KOPT-K1 (cell line): ENCODE measurements around the gene TXK.

Experiments used
- H3K27ac ChIP-seq: fragments of 200-600 bp; sonication (generic); 2 replicates; pipeline ENCODE4 v1.5.1; 2016; ENCODE audit warnings: antibody characterized with exemption, mild to moderate bottlenecking, low read depth, low read length; ENCODE audit not compliant: poor library complexity, severe bottlenecking
- H3K36me3 ChIP-seq: fragments of 200-600 bp; sonication (generic); 2 replicates; pipeline ENCODE4 v1.5.1; 2017; ENCODE audit warnings: antibody characterized with exemption, mild to moderate bottlenecking, low read length, moderate library complexity; ENCODE audit not compliant: insufficient read depth
- H3K9me3 ChIP-seq: fragments of 200-600 bp; sonication (generic); 2 replicates; pipeline ENCODE4 v1.5.1; 2017; ENCODE audit warnings: antibody characterized with exemption, low read length, mild to moderate bottlenecking; ENCODE audit not compliant: insufficient read depth, poor library complexity, severe bottlenecking

TXK gene

GRCh38 chr4:48033825-48034413 is 100.1 kb downstream of the TXK start:
- Histone ChIP-seq H3K36me3 (no peaks in the 10 kb centered on the region), H3K9me3 (no peaks in the 10 kb centered on the region), H3K27ac (no peak overlapping the region)

DNA sequence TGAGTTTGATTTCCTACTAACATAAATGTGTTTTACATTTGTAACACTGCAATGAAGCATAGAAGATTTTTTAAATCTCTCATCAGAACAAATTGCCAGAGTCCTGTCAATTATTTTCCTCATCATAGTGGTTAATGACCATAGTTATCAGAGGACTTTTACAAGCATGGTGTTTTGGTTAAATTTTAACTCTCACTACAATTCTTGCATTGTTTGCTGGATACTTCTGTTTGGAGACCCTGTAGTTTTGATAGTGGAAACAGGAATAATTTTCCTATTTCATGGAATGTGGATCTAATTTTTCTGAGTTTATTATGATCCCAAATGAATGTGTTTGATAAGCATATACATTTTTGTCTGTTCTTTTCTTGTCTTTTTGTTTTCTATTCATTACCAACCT is 100.6 kb downstream of the TXK start:
- Histone ChIP-seq H3K27ac (no peak overlapping the region), H3K9me3 (no peaks in the 10 kb centered on the region), H3K36me3 (no peaks in the 10 kb centered on the region)

DNA sequence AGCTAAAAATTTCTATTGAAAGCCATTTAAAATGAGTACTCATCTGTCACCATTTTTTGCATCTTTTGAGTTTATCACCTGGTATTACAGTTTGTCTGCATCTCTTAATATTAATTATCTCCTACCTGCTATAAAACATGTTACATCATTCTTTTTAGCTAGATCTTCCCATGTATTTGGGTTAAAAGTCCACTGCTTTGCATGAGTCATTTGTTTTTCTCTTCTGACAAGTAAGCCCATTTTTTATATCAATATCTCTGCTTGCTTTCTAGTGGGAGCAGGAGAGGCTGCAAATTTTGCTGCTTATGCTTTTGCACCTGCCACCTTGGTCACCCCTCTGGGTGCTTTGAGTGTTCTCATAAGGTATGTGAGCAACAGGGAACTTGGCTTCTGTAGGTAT is 101.3 kb downstream of the TXK start:
- H3K36me3 ChIP-seq: no peaks in the 10 kb centered on the region
- no peak overlapping the region for H3K27ac ChIP-seq
- no peaks in the 10 kb centered on the region for H3K9me3 ChIP-seq

GRCh38 chr4:48031802-48032525 is 102.1 kb downstream of the TXK start:
- H3K27ac ChIP-seq: no peak overlapping the region
- H3K36me3 ChIP-seq: no peaks in the 10 kb centered on the region
- no peaks in the 10 kb centered on the region for H3K9me3 ChIP-seq

DNA sequence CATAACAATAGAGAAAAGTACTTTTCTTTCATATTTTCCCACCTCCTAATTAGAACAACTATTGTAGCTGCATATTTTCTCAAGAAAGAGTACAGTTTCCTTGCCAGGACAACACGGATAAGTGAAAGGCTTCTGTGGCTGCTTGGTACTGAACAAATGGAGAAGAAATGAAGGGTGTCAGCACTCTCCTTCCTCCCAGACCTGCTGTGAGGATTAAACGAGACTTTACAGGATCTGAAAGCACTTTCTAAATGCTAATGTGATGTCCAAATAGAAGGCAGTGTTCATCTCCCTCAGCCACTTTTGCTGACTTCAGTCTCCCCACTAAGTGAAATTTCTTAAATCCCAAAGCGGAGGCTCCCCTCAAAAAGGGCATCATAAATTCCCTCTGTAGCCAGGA is 103.6 kb downstream of the TXK start:
- H3K36me3 ChIP-seq: no peaks in the 10 kb centered on the region
- no peaks in the 10 kb centered on the region for H3K9me3 ChIP-seq
- no peak overlapping the region for H3K27ac ChIP-seq

DNA sequence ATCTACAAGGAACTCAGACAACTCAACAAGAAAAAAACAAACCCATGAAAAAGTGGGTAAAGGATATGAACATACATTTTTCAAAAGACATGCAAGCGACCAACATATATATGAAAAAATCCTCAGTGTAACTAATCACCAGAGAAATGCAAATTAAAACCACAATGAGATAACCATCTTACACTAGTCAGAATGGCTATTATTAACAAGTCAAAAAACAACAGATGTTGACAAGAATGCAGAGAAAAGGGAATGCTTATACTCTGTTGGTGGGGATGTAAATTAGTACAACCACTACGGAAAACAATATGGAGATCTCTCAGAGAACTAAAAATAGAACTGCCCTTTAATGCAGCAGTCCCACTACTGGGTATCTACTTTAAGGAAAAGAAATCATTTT is 105.4 kb downstream of the TXK start:
- no peaks in the 10 kb centered on the region for H3K9me3 ChIP-seq
- H3K27ac ChIP-seq: no peak overlapping the region
- no peaks in the 10 kb centered on the region for H3K36me3 ChIP-seq

- H3K27ac ChIP-seq: no peak overlapping the region
- no peaks in the 10 kb centered on the region for H3K9me3 ChIP-seq
- no peaks in the 10 kb centered on the region for H3K36me3 ChIP-seq
Observed at GRCh38 chr4:48027653-48028052, 106.4 kb downstream of the TXK start.

DNA sequence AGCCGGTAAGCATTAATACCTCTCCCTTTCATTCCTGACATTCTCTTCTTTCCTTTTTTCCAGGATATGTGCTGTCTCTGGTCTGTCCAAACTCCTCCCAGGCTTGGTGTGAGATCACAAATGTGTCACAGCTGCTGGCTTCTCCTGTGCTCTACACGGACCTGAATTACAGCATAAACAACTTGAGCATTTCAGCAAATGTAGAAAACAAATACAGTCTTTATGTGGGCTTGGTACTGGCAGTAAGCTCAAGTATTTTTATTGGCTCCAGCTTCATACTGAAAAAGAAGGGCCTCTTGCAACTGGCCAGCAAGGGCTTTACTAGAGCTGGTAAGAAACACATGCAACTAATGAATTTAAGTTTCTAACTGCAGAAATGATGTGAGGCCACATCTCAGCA is 109.0 kb downstream of the TXK start:
- Histone ChIP-seq H3K27ac (no peak overlapping the region), H3K36me3 (no peaks in the 10 kb centered on the region)

DNA sequence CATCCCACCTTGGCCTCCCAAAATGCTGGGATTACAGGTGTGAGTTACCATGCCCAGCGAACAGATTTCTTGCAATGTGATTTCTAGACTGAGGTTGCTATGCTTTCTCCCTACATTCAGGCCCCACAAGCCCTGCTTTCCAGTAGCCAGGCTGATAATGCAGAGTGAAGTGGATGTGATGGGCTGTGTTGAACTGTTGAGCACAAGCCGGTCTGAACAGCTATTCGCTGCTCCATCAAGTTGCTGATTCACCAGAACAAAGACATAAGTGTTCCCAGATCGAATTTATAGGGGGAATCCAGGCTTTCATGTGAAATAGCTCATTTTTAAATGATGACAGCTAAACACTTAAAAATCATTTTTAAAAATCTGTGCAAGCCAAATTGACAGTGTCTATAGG is 109.5 kb downstream of the TXK start:
- Histone ChIP-seq H3K27ac (no peak overlapping the region), H3K36me3 (no peaks in the 10 kb centered on the region), H3K9me3 (no peaks in the 10 kb centered on the region)

More for the DNA sequence above, 109.0 kb downstream of the TXK start:
- no peaks in the 10 kb centered on the region for H3K9me3 ChIP-seq

- no peak overlapping the region for H3K27ac ChIP-seq
- H3K9me3 ChIP-seq: no peaks in the 10 kb centered on the region
- no peaks in the 10 kb centered on the region for H3K36me3 ChIP-seq
Observed at GRCh38 chr4:48022192-48022799, 111.8 kb downstream of the TXK start.

GRCh38 chr4:48021100-48021499 is 113.0 kb downstream of the TXK start:
- Histone ChIP-seq H3K27ac (no peak overlapping the region), H3K9me3 (no peaks in the 10 kb centered on the region), H3K36me3 (no peaks in the 10 kb centered on the region)

GRCh38 chr4:48018112-48018511 is 115.9 kb downstream of the TXK start:
- no peaks in the 10 kb centered on the region for H3K9me3 ChIP-seq
- no peak overlapping the region for H3K27ac ChIP-seq
- H3K36me3 ChIP-seq: no peaks in the 10 kb centered on the region

- Histone ChIP-seq H3K9me3 (no peaks in the 10 kb centered on the region), H3K27ac (no peak overlapping the region), H3K36me3 (no peaks in the 10 kb centered on the region)
Observed at GRCh38 chr4:48017108-48017571, 116.9 kb downstream of the TXK start.
